CD4-positive, alpha-beta memory T cell (primary cell): ENCODE data around the gene RASD2. TPM values are rescaled to one million over a fixed set of nuclear protein-coding genes. Genes with fewer than 3 reads are reported as not detected.

ENCODE experiments used
- CTCF ChIA-PET: fragments of 350-600 bp; sonication (Branson Sonifier 250); formaldehyde crosslinking; loops from one replicate; lab custom pipeline; 2021; ENCODE audit warnings: inconsistent platforms; ENCODE audit not compliant: partially characterized antibody; lab: Charles Lee
- POLR2A ChIA-PET: fragments of 350-600 bp; sonication (Branson Sonifier 250); formaldehyde crosslinking; loops from one replicate; lab custom pipeline; 2021; ENCODE audit not compliant: partially characterized antibody; lab: Charles Lee
- DNase-seq, 5 donors: peaks; one replicate each; pipeline versions ENCODE4 v3.0.0 to v3.0.0-alpha.2; 2020 to 2022; ENCODE audit warnings: mixed read lengths in 1 of 5
- H3K27ac ChIP-seq: one replicate; pipeline ENCODE4 v1.7.0; 2013; ENCODE audit warnings: low read depth, low read length
- H3K27me3 ChIP-seq: 2 replicates; pipeline ENCODE4 v1.7.0; 2013; ENCODE audit warnings: mild to moderate bottlenecking, low read length, moderate library complexity; ENCODE audit not compliant: insufficient read depth
- H3K36me3 ChIP-seq: 2 replicates; pipeline ENCODE4 v1.7.0; 2013; ENCODE audit warnings: mild to moderate bottlenecking, low read length, moderate library complexity; ENCODE audit not compliant: insufficient read depth
- H3K4me1 ChIP-seq: 2 replicates; pipeline ENCODE4 v1.7.0; 2013; ENCODE audit warnings: mild to moderate bottlenecking, low read length, moderate library complexity; ENCODE audit not compliant: insufficient read depth
- H3K4me3 ChIP-seq, 2 donors: one replicate each; pipeline ENCODE4 v1.7.0; 2013; ENCODE audit warnings: low read length in 2 of 2, mild to moderate bottlenecking in 1 of 2
- H3K9me3 ChIP-seq, 2 donors: one replicate each; pipeline ENCODE4 v1.7.0; 2013; ENCODE audit warnings: low read length in 2 of 2, control low read depth in 1 of 2; ENCODE audit not compliant: control insufficient read depth in 1 of 2
- H3K27ac Mint-ChIP-seq, 7 donors: one replicate each; pipeline ENCODE4 v1.8.0; 2020 to 2021; ENCODE audit warnings: mixed read lengths in 7 of 7, mild to moderate bottlenecking in 6 of 7, inconsistent platforms in 3 of 7, moderate library complexity in 3 of 7
- H3K27me3 Mint-ChIP-seq, 2 donors: one replicate each; pipeline ENCODE4 v1.8.0; 2020 to 2021; ENCODE audit warnings: mixed read lengths in 2 of 2
- H3K36me3 Mint-ChIP-seq, 2 donors: one replicate each; pipeline ENCODE4 v1.8.0; 2020 to 2021; ENCODE audit warnings: mixed read lengths in 2 of 2, inconsistent platforms in 1 of 2, mild to moderate bottlenecking in 1 of 2
- H3K4me1 Mint-ChIP-seq, 4 donors: one replicate each; pipeline ENCODE4 v1.8.0; 2020 to 2021; ENCODE audit warnings: mixed read lengths in 4 of 4, mild to moderate bottlenecking in 1 of 4
- H3K4me3 Mint-ChIP-seq, 8 donors: one replicate each; pipeline ENCODE4 v1.8.0; 2020 to 2021; ENCODE audit warnings: mixed read lengths in 8 of 8, mild to moderate bottlenecking in 7 of 8, moderate library complexity in 6 of 8, inconsistent platforms in 3 of 8
- H3K9me3 Mint-ChIP-seq, 8 donors: one replicate each; pipeline ENCODE4 v1.8.0; 2020 to 2021; ENCODE audit warnings: mixed read lengths in 8 of 8, mild to moderate bottlenecking in 5 of 8, inconsistent platforms in 3 of 8, moderate library complexity in 1 of 8
- intact Hi-C: fragments of 100-400 bp; cut with micrococcal nuclease; formaldehyde crosslinking; loops from one replicate; pipeline ENCODE4 v1.15.1; 2023
- polyA plus RNA-seq, 2 donors: library from polyadenylated mRNA; unstranded; fragments of 300-500 nt; fragmentation: Illumina TruSeq; gene quantifications; one replicate each; pipeline ENCODE4 v1.2.3, GENCODE V29; 2021
- total RNA-seq, 2 experiments: library from RNA; stranded (reverse); gene quantifications; one replicate each; pipeline ENCODE4 v1.2.3, GENCODE V29; 2021

RASD2 gene
- total and polyA plus RNA-seq, 4 experiments from 2014 or later = 0.13 TPM; not detected in 3

GRCh38 chr22:35554297-35554845 is 13.7 kb downstream of the RASD2 start:
- Mint-ChIP-seq H3K4me3 (no peak overlapping the region), H3K4me1 (peaks cover 6 to 21% (median 15%) of the 10 kb centered on the region in 4 donors), H3K27me3 (peaks cover 2 to 3% of the 10 kb centered on the region in 2 donors), H3K9me3 (peaks cover 0 to under 1% (median 0%) of the 10 kb centered on the region in 8 donors), H3K27ac (peak overlapping the region in 1 of 7 donors; percentile 36), H3K36me3 (no peaks in the 10 kb centered on the region)
- H3K9me3 ChIP-seq = no peaks in the 10 kb centered on the region
- DNase-seq = no peak
- peaks cover 25% of the 10 kb centered on the region for H3K4me1 ChIP-seq
- H3K4me3 ChIP-seq = no peak overlapping the region
- H3K36me3 ChIP-seq = no peaks in the 10 kb centered on the region
- intact Hi-C loops = no loop called here
- no peak overlapping the region for H3K27ac ChIP-seq
- no peaks in the 10 kb centered on the region for H3K27me3 ChIP-seq
- ChIA-PET POLR2A (interaction anchor here (1.0 kb wide), 1 partner anchor 255 kb away, joined by 3 read pairs; the partner anchor contains the start of gene TOM1), CTCF (interaction anchor here (1.3 to 1.6 kb wide), 2 partner anchors 16 to 28 kb away, joined by 3 to 5 read pairs; no protein-coding TSS in a partner anchor)

GRCh38 chr22:35555483-35555890 is 14.9 kb downstream of the RASD2 start:
- Mint-ChIP-seq H3K9me3 (no peaks in the 10 kb centered on the region), H3K4me3 (no peak overlapping the region), H3K27me3 (peaks cover 2 to 9% of the 10 kb centered on the region in 2 donors), H3K36me3 (no peaks in the 10 kb centered on the region), H3K4me1 (peaks cover 6 to 21% (median 15%) of the 10 kb centered on the region in 4 donors), H3K27ac (no peak overlapping the region)
- intact Hi-C loops = no loop called here
- POLR2A ChIA-PET = no interaction called here
- no peak overlapping the region for H3K4me3 ChIP-seq
- CTCF ChIA-PET = interaction anchor here (1.6 kb wide), 1 partner anchor 27 kb away, joined by 5 read pairs; no protein-coding TSS in a partner anchor
- H3K27me3 ChIP-seq = no peaks in the 10 kb centered on the region
- no peaks in the 10 kb centered on the region for H3K9me3 ChIP-seq
- H3K27ac ChIP-seq = no peak overlapping the region
- DNase-seq = no peak
- peaks cover 25% of the 10 kb centered on the region for H3K4me1 ChIP-seq
- H3K36me3 ChIP-seq = no peaks in the 10 kb centered on the region

- H3K27me3 Mint-ChIP-seq = peaks cover 6 to 11% of the 10 kb centered on the region in 2 donors
- H3K27ac Mint-ChIP-seq = no peak overlapping the region
- no peaks in the 10 kb centered on the region for H3K9me3 Mint-ChIP-seq
- no peaks in the 10 kb centered on the region for H3K36me3 ChIP-seq
- no peaks in the 10 kb centered on the region for H3K36me3 Mint-ChIP-seq
- peaks cover 6 to 20% (median 14%) of the 10 kb centered on the region in 4 donors for H3K4me1 Mint-ChIP-seq
- DNase-seq = no peak
- no peaks in the 10 kb centered on the region for H3K27me3 ChIP-seq
- H3K27ac ChIP-seq = no peak overlapping the region
- no peak overlapping the region for H3K4me3 Mint-ChIP-seq
- ChIA-PET CTCF (no interaction called here), POLR2A (no interaction called here)
- H3K4me1 ChIP-seq = peaks cover 25% of the 10 kb centered on the region
- H3K9me3 ChIP-seq = no peaks in the 10 kb centered on the region
- no peak overlapping the region for H3K4me3 ChIP-seq
- intact Hi-C loops = no loop called here
Observed at GRCh38 chr22:35555946-35556547, 15.4 kb downstream of the RASD2 start.

GRCh38 chr22:35556666-35557065 is 16.0 kb downstream of the RASD2 start:
- H3K27ac Mint-ChIP-seq = peak overlapping the region in 1 of 7 donors; percentile 30
- intact Hi-C loops = no loop called here
- Histone ChIP-seq H3K4me3 (no peak overlapping the region), H3K4me1 (peaks cover 25% of the 10 kb centered on the region), H3K9me3 (no peaks in the 10 kb centered on the region), H3K36me3 (no peaks in the 10 kb centered on the region), H3K27ac (no peak overlapping the region), H3K27me3 (no peaks in the 10 kb centered on the region)
- ChIA-PET POLR2A (no interaction called here), CTCF (no interaction called here)
- H3K4me1 Mint-ChIP-seq = peaks cover 6 to 20% (median 14%) of the 10 kb centered on the region in 4 donors
- H3K9me3 Mint-ChIP-seq = no peaks in the 10 kb centered on the region
- no peak for DNase-seq
- H3K4me3 Mint-ChIP-seq = no peak overlapping the region
- no peaks in the 10 kb centered on the region for H3K36me3 Mint-ChIP-seq
- H3K27me3 Mint-ChIP-seq = peaks cover 10 to 16% of the 10 kb centered on the region in 2 donors

- Histone ChIP-seq H3K27me3 (no peaks in the 10 kb centered on the region), H3K36me3 (no peaks in the 10 kb centered on the region), H3K9me3 (no peaks in the 10 kb centered on the region), H3K27ac (no peak overlapping the region), H3K4me1 (peaks cover 14% of the 10 kb centered on the region), H3K4me3 (no peak overlapping the region)
- Mint-ChIP-seq H3K27me3 (peaks cover 16 to 22% of the 10 kb centered on the region in 2 donors), H3K9me3 (no peaks in the 10 kb centered on the region), H3K4me1 (peaks cover 0 to 11% (median 7%) of the 10 kb centered on the region in 4 donors), H3K27ac (no peak overlapping the region), H3K4me3 (no peak overlapping the region), H3K36me3 (no peaks in the 10 kb centered on the region)
- intact Hi-C loops = no loop called here
- DNase-seq = no peak
- POLR2A ChIA-PET = no interaction called here
- CTCF ChIA-PET = no interaction called here
Observed at GRCh38 chr22:35558031-35558430, 17.4 kb downstream of the RASD2 start.

- CTCF ChIA-PET = no interaction called here
- H3K27me3 ChIP-seq = no peaks in the 10 kb centered on the region
- H3K4me3 Mint-ChIP-seq = no peak overlapping the region
Observed at GRCh38 chr22:35558719-35559118, 18.1 kb downstream of the RASD2 start.

GRCh38 chr22:35559354-35560005 is 18.8 kb downstream of the RASD2 start:
- Histone ChIP-seq H3K36me3 (no peaks in the 10 kb centered on the region), H3K4me1 (peaks cover under 1% of the 10 kb centered on the region), H3K9me3 (no peaks in the 10 kb centered on the region), H3K27ac (no peak overlapping the region), H3K4me3 (no peak overlapping the region), H3K27me3 (no peaks in the 10 kb centered on the region)
- H3K27me3 Mint-ChIP-seq = peaks cover 20 to 26% of the 10 kb centered on the region in 2 donors
- no peaks in the 10 kb centered on the region for H3K36me3 Mint-ChIP-seq
- H3K4me1 Mint-ChIP-seq = no peaks in the 10 kb centered on the region
- DNase-seq = no peak
- no peaks in the 10 kb centered on the region for H3K9me3 Mint-ChIP-seq
- H3K27ac Mint-ChIP-seq = peak overlapping the region in 1 of 7 donors; percentile 6
- intact Hi-C loops = no loop called here
- H3K4me3 Mint-ChIP-seq = no peak overlapping the region
- CTCF ChIA-PET = no interaction called here
- POLR2A ChIA-PET = interaction anchor here (1.1 kb wide), 1 partner anchor 18 kb away, joined by 3 read pairs; no protein-coding TSS in a partner anchor

More at GRCh38 chr22:35558719-35559118, 18.1 kb downstream of the RASD2 start:
- DNase-seq = no peak
- peaks cover 0 to 4% (median 2%) of the 10 kb centered on the region in 4 donors for H3K4me1 Mint-ChIP-seq
- POLR2A ChIA-PET = interaction anchor here (1.1 kb wide), 1 partner anchor 17 kb away, joined by 3 read pairs; no protein-coding TSS in a partner anchor
- no peaks in the 10 kb centered on the region for H3K9me3 Mint-ChIP-seq
- no peaks in the 10 kb centered on the region for H3K36me3 Mint-ChIP-seq
- H3K27ac Mint-ChIP-seq = no peak overlapping the region
- H3K27me3 Mint-ChIP-seq = peaks cover 18 to 26% of the 10 kb centered on the region in 2 donors
- Histone ChIP-seq H3K4me3 (no peak overlapping the region), H3K27ac (no peak overlapping the region), H3K9me3 (no peaks in the 10 kb centered on the region), H3K4me1 (peaks cover 8% of the 10 kb centered on the region), H3K36me3 (no peaks in the 10 kb centered on the region)
- intact Hi-C loops = no loop called here
